Smooth muscle cell (in vitro differentiated cells): ENCODE data around the gene C11orf54. TPM values are rescaled to one million over a fixed set of nuclear protein-coding genes. Genes with fewer than 3 reads are reported as not detected.

Source experiments
- DNase-seq: peaks from one replicate; lab custom pipeline; 2025; ENCODE audit not compliant: unreplicated experiment; lab: John Stamatoyannopoulos, UW
- H2AFZ ChIP-seq: fragments of 200-600 bp; sonication (generic); 2 replicates; pipeline ENCODE4 v1.6.0; 2016; ENCODE audit warnings: antibody characterized with exemption, low read depth, mild to moderate bottlenecking
- H3F3A ChIP-seq: fragments of 200-600 bp; sonication (generic); 2 replicates; pipeline ENCODE4 v1.6.0; 2017; ENCODE audit warnings: antibody characterized with exemption, low read depth
- H3K27ac ChIP-seq: fragments of 200-600 bp; sonication (generic); 2 replicates; pipeline ENCODE4 v1.5.1; 2016; ENCODE audit warnings: low read depth, mild to moderate bottlenecking
- H3K27me3 ChIP-seq: fragments of 200-600 bp; sonication (generic); 2 replicates; pipeline ENCODE4 v1.6.1; 2016; ENCODE audit warnings: low read depth, mild to moderate bottlenecking
- H3K36me3 ChIP-seq: fragments of 200-600 bp; sonication (generic); 2 replicates; pipeline ENCODE4 v1.5.1; 2016; ENCODE audit warnings: low read depth
- H3K4me1 ChIP-seq: fragments of 200-600 bp; sonication (generic); 2 replicates; pipeline ENCODE4 v1.5.1; 2016; ENCODE audit warnings: low read depth
- H3K4me2 ChIP-seq: fragments of 200-600 bp; sonication (generic); 2 replicates; pipeline ENCODE4 v1.6.0; 2016; ENCODE audit warnings: mild to moderate bottlenecking
- H3K4me3 ChIP-seq: fragments of 200-600 bp; sonication (generic); 2 replicates; pipeline ENCODE4 v1.5.1; 2016; ENCODE audit warnings: mild to moderate bottlenecking
- H3K79me2 ChIP-seq: fragments of 200-600 bp; sonication (generic); 2 replicates; pipeline ENCODE4 v1.6.0; 2016; ENCODE audit warnings: low read depth, mild to moderate bottlenecking
- H3K9ac ChIP-seq: fragments of 200-600 bp; sonication (generic); 2 replicates; pipeline ENCODE4 v1.6.0; 2016; ENCODE audit warnings: low read depth
- H3K9me3 ChIP-seq: fragments of 200-600 bp; sonication (generic); replicated peaks from 2 replicates; pipeline ENCODE4 v1.5.1; 2016; ENCODE audit warnings: low read depth
- H4K20me1 ChIP-seq: fragments of 200-600 bp; sonication (generic); 2 replicates; pipeline ENCODE4 v1.6.0; 2016; ENCODE audit warnings: low read depth
- CTCF ChIP-seq: fragments of 200-600 bp; sonication (generic); IDR thresholded peaks from 2 replicates; pipeline ENCODE4 v1.5.1; 2017; ENCODE audit warnings: borderline replicate concordance, mild to moderate bottlenecking, antibody characterized with exemption; ENCODE audit not compliant: insufficient read depth, poor library complexity, severe bottlenecking
- WGBS: methylation state at CpG from one replicate; pipeline ENCODE4 v1.1.7; 2016; ENCODE audit warnings: low lambda C conversion rate; 5-methylcytosine and 5-hydroxymethylcytosine counted together
- polyA plus RNA-seq: library from polyadenylated mRNA; unstranded; fragments of >200 nt; fragmentation: Nextera tagmentation; extraction: Ambion mirVana; gene quantifications from 2 replicates; pipeline ENCODE4 v1.2.1, GENCODE V29; 2016
- total RNA-seq: library from RNA; depleted of rRNA; stranded (reverse); fragments of >200 nt; gene quantifications from 2 replicates; pipeline ENCODE4 v1.2.3, GENCODE V29; 2014

The C11orf54 gene
- total and polyA plus RNA-seq, 2 experiments from 2014 or later, result 8.5 to 12.3 TPM

- peaks cover 72% of the 10 kb centered on the region for H3K79me2 ChIP-seq
- H4K20me1 ChIP-seq, result peaks cover 57% of the 10 kb centered on the region
- H3K9me3 ChIP-seq, result no peaks in the 10 kb centered on the region
- no peak for DNase-seq
- peaks cover 41% of the 10 kb centered on the region for H3F3A ChIP-seq
- under 1% methylated on average over 18 of the region's 18 CpGs for WGBS
- H3K27me3 ChIP-seq, result no peaks in the 10 kb centered on the region
- no peak overlapping the region for H2AFZ ChIP-seq
- no peak for TF ChIP-seq CTCF
- peaks cover 48% of the 10 kb centered on the region for H3K4me1 ChIP-seq
- peak overlapping the region; percentile 94 for H3K9ac ChIP-seq
- H3K36me3 ChIP-seq, result peaks cover 24% of the 10 kb centered on the region
- H3K27ac ChIP-seq, result peak overlapping the region; percentile 85
- peak overlapping the region; percentile 87 for H3K4me2 ChIP-seq
- H3K4me3 ChIP-seq, result peak overlapping the region; percentile 83
These were observed 1.3 kb upstream of the C11orf54 start for GRCh38 chr11:93740031-93740729.

- DNase-seq, result peak; percentile 41
- peak overlapping the region; percentile 32 for H2AFZ ChIP-seq
These were observed 760 bp upstream of the C11orf54 start for GRCh38 chr11:93740730-93741093.

GRCh38 chr11:93741882-93742226 lies 382 bp downstream of the C11orf54 start:
- H3K27me3 ChIP-seq, result no peaks in the 10 kb centered on the region
- peak overlapping the region; percentile 96 for H2AFZ ChIP-seq
- peak overlapping the region; percentile 94 for H3K9ac ChIP-seq
- peaks cover 40% of the 10 kb centered on the region for H4K20me1 ChIP-seq
- 3% methylated on average over 8 of the region's 8 CpGs for WGBS
- TF ChIP-seq CTCF, result no peak
- peaks cover 14% of the 10 kb centered on the region for H3K36me3 ChIP-seq
- H3K9me3 ChIP-seq, result no peaks in the 10 kb centered on the region
- H3K27ac ChIP-seq, result peak overlapping the region; percentile 85
- peaks cover 28% of the 10 kb centered on the region for H3F3A ChIP-seq
- no peak for DNase-seq
- peaks cover 38% of the 10 kb centered on the region for H3K4me1 ChIP-seq
- peaks cover 68% of the 10 kb centered on the region for H3K79me2 ChIP-seq
- peak overlapping the region; percentile 87 for H3K4me2 ChIP-seq
- peak overlapping the region; percentile 83 for H3K4me3 ChIP-seq

More at GRCh38 chr11:93740730-93741093, 760 bp upstream of the C11orf54 start:
- H3K36me3 ChIP-seq, result peaks cover 23% of the 10 kb centered on the region
- peaks cover 40% of the 10 kb centered on the region for H3F3A ChIP-seq
- WGBS, result 2% methylated on average over 20 of the region's 20 CpGs
- H3K27ac ChIP-seq, result peak overlapping the region; percentile 85
- H3K4me2 ChIP-seq, result peak overlapping the region; percentile 87
- peak overlapping the region; percentile 94 for H3K9ac ChIP-seq
- no peaks in the 10 kb centered on the region for H3K9me3 ChIP-seq
- H4K20me1 ChIP-seq, result peaks cover 52% of the 10 kb centered on the region
- H3K27me3 ChIP-seq, result no peaks in the 10 kb centered on the region
- no peak for TF ChIP-seq CTCF
- peak overlapping the region; percentile 83 for H3K4me3 ChIP-seq
- peaks cover 49% of the 10 kb centered on the region for H3K4me1 ChIP-seq
- peaks cover 68% of the 10 kb centered on the region for H3K79me2 ChIP-seq

GRCh38 chr11:93743291-93743690 lies 1.8 kb downstream of the C11orf54 start:
- WGBS, result 96% methylated on average over 23 of the region's 23 CpGs
- Histone ChIP-seq H3K9ac (no peak overlapping the region), H3K27ac (no peak overlapping the region), H4K20me1 (peaks cover 26% of the 10 kb centered on the region), H2AFZ (no peak overlapping the region), H3K4me1 (peaks cover 24% of the 10 kb centered on the region), H3F3A (peaks cover 14% of the 10 kb centered on the region), H3K4me3 (no peak overlapping the region), H3K36me3 (peaks cover 4% of the 10 kb centered on the region), H3K79me2 (peaks cover 53% of the 10 kb centered on the region), H3K9me3 (no peaks in the 10 kb centered on the region), H3K27me3 (no peaks in the 10 kb centered on the region), H3K4me2 (no peak overlapping the region)
- no peak for TF ChIP-seq CTCF
- no peak for DNase-seq
